Testis (tissue), 2 donors: ENCODE data around the gene TRPM2.

Source experiments
- CTCF ChIP-seq, 3 experiments: fragments of 450-650 bp in 2 of 3; fragments of 200-600 bp in 1 of 3; sonication (generic) in 1 of 3; IDR thresholded peaks; one replicate each; pipeline ENCODE4 v1.5.1; 2016 to 2019; ENCODE audit warnings: antibody characterized with exemption in 3 of 3, mild to moderate bottlenecking in 2 of 3, moderate library complexity in 1 of 3
- POLR2A ChIP-seq: fragments of 450-650 bp; IDR thresholded peaks from one replicate; pipeline ENCODE4 v1.6.1; 2017; ENCODE audit warnings: antibody characterized with exemption, mild to moderate bottlenecking, moderate library complexity

- TF ChIP-seq POLR2A = no peak
- no peak for TF ChIP-seq CTCF (IDR thresholded peaks at IDR 0.05)
Observed at GRCh38 chr21:44477712-44478111, 124.3 kb downstream of the TRPM2 start.
